Measurements from ENCODE around the gene DEF6. TPM values are rescaled to one million over a fixed set of nuclear protein-coding genes. Genes with fewer than 3 reads are reported as not detected.
A peak's percentile ranks its signal among the peaks of the same experiment; 100 is the strongest.

The DEF6 gene
- total RNA-seq, 1 experiment from 2014 or later: 5.6 TPM

GRCh38 chr6:35259194-35259947 lies 38.2 kb upstream of the DEF6 start, which contains the start of gene ZNF76:
ZNF76 (plus strand) TSS chr6:35259735; CDS start chr6:35281152, 21,417 bp downstream.
- Histone ChIP-seq H2BK12ac (ENCODE audit: insufficient read length, low read depth, low read length) (peak within 1 kb of the TSS; percentile 66), H3K23me2 (ENCODE audit: insufficient read length, low read depth, low read length, poor library complexity, severe bottlenecking) (peaks cover 14% of the 10 kb centered on the region), H3T11ph (ENCODE audit: low read length) (no peak within 1 kb of the TSS), H2AFZ (ENCODE audit: low read length) (peak within 1 kb of the TSS; percentile 42), H3K79me2 (ENCODE audit: insufficient read depth, low read length) (no peaks in the 10 kb centered on the region), H4K91ac (ENCODE audit: insufficient read length, low read depth, low read length) (no peak within 1 kb of the TSS), H3K4me1 (ENCODE audit: insufficient read depth, low read length) (peaks cover 2% of the 10 kb centered on the region; the same call in 1 of the 2 replicates), H3K14ac (ENCODE audit: insufficient read depth, low read length) (peak within 1 kb of the TSS; percentile 94), H3K56ac (ENCODE audit: insufficient read length, low read depth, low read length) (peak within 1 kb of the TSS; percentile 4), H4K8ac (replicated peaks; ENCODE audit: insufficient read length, low read depth, low read length) (no peak within 1 kb of the TSS), H2BK120ac (ENCODE audit: low read depth, low read length, poor library complexity, severe bottlenecking) (no peak within 1 kb of the TSS), H2BK15ac (ENCODE audit: low read depth, low read length) (no peak within 1 kb of the TSS), H3K23ac (ENCODE audit: insufficient read length, low read depth, low read length) (no peak within 1 kb of the TSS), H4K5ac (ENCODE audit: insufficient read length, low read depth, low read length) (no peak within 1 kb of the TSS), H3K79me1 (ENCODE audit: insufficient read depth, low read depth, low read length, poor library complexity, severe bottlenecking) (no peaks in the 10 kb centered on the region), H3K27me3 (ENCODE audit: insufficient read depth, low read length) (no peaks in the 10 kb centered on the region), H2BK20ac (ENCODE audit: low read depth, low read length, poor library complexity, severe bottlenecking) (no peak within 1 kb of the TSS), H4K20me1 (ENCODE audit: control insufficient read depth, insufficient read depth, insufficient read length) (no peaks in the 10 kb centered on the region), H3K4me2 (ENCODE audit: insufficient read depth, insufficient read length, low read length) (peak within 1 kb of the TSS; percentile 90), H2BK5ac (ENCODE audit: insufficient read length, low read length) (peak within 1 kb of the TSS; percentile 1), H3K9me3 (ENCODE audit: control insufficient read depth, low read depth, low read length) (no peaks in the 10 kb centered on the region), H3K27ac (ENCODE audit: insufficient read length, low read depth, low read length) (peak within 1 kb of the TSS; percentile 49), H3K18ac (ENCODE audit: insufficient read length, low read depth, low read length) (peak within 1 kb of the TSS; percentile 88), H2AK5ac (ENCODE audit: insufficient read length, low read length) (no peak within 1 kb of the TSS), H3K9ac (ENCODE audit: extremely low read depth, insufficient read length, low read length) (peak within 1 kb of the TSS; percentile 81), H3K4ac (ENCODE audit: low read depth, low read length) (no peak within 1 kb of the TSS; the same call in 1 of the 2 replicates)
- Mint-ChIP-seq H3K27me3 (ENCODE audit: low read depth) (0 out of 2 replicates have a peak, but pooled peaks cover 2% of the 10 kb centered on the region), H3K4me3 (peak within 1 kb of the TSS; percentile 96 to 97), H3K27ac (peak within 1 kb of the TSS; percentile 95 to 99 (median 99)), H3K9me3 (no peaks in the 10 kb centered on the region), H3K4me1 (peaks cover 10 to 12% of the 10 kb centered on the region in 2 experiments), H3K36me3 (ENCODE audit: insufficient read depth in 1 of 3, low read depth in 3 of 3) (no peaks in the 10 kb centered on the region; a peak in 1 of 7 replicates)
- peak; percentile 98 for DNase-seq
- TF ChIP-seq, protein P1, sequence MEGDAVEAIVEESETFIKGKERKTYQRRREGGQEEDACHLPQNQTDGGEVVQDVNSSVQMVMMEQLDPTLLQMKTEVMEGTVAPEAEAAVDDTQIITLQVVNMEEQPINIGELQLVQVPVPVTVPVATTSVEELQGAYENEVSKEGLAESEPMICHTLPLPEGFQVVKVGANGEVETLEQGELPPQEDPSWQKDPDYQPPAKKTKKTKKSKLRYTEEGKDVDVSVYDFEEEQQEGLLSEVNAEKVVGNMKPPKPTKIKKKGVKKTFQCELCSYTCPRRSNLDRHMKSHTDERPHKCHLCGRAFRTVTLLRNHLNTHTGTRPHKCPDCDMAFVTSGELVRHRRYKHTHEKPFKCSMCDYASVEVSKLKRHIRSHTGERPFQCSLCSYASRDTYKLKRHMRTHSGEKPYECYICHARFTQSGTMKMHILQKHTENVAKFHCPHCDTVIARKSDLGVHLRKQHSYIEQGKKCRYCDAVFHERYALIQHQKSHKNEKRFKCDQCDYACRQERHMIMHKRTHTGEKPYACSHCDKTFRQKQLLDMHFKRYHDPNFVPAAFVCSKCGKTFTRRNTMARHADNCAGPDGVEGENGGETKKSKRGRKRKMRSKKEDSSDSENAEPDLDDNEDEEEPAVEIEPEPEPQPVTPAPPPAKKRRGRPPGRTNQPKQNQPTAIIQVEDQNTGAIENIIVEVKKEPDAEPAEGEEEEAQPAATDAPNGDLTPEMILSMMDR (conservative IDR thresholded peaks at IDR 0.05): no peak
- no CpG with 5 or more reads among the region's 82 CpGs for WGBS (ENCODE audit: extremely low coverage, insufficient read length, low lambda C conversion rate)
